HEK293T (cell line): ENCODE data around the gene MDK.

ENCODE experiments used
- ARNT ChIP-seq: fragments of 450-650 bp; IDR thresholded peaks from 2 replicates; pipeline ENCODE4 v1.6.1; 2017; ENCODE audit warnings: mild to moderate bottlenecking
- BHLHE40 ChIP-seq: fragments of 450-650 bp; IDR thresholded peaks from 2 replicates; pipeline ENCODE4 v1.6.1; 2016; ENCODE audit warnings: mild to moderate bottlenecking, moderate library complexity, borderline replicate concordance
- CTBP1 ChIP-seq: fragments of 450-650 bp; IDR thresholded peaks from 2 replicates; pipeline ENCODE4 v1.6.1; 2016; ENCODE audit warnings: borderline replicate concordance
- ELF4 ChIP-seq: fragments of 450-650 bp; IDR thresholded peaks from 2 replicates; pipeline ENCODE4 v1.6.1; 2017; ENCODE audit warnings: antibody characterized with exemption
- FOXK2 ChIP-seq: fragments of 450-650 bp; IDR thresholded peaks from 2 replicates; pipeline ENCODE4 v1.6.1; 2016; ENCODE audit warnings: mild to moderate bottlenecking
- FOXM1 ChIP-seq: fragments of 450-650 bp; IDR thresholded peaks from 2 replicates; pipeline ENCODE4 v1.6.1; 2017; ENCODE audit warnings: mild to moderate bottlenecking, borderline replicate concordance
- L3MBTL2 ChIP-seq: fragments of 450-650 bp; conservative IDR thresholded peaks from 2 replicates; pipeline ENCODE4 v1.6.1; 2016; ENCODE audit warnings: mild to moderate bottlenecking
- LEF1 ChIP-seq: fragments of 450-650 bp; IDR thresholded peaks from 2 replicates; pipeline ENCODE4 v1.6.1; 2017; ENCODE audit warnings: mild to moderate bottlenecking, borderline replicate concordance
- NFRKB ChIP-seq: fragments of 450-650 bp; IDR thresholded peaks from 2 replicates; pipeline ENCODE4 v1.6.1; 2016; ENCODE audit warnings: mild to moderate bottlenecking, moderate library complexity
- SP1 ChIP-seq: fragments of 450-650 bp; IDR thresholded peaks from 2 replicates; pipeline ENCODE4 v1.6.1; 2017
- SUZ12 ChIP-seq: fragments of 450-650 bp; IDR thresholded peaks from 2 replicates; pipeline ENCODE4 v1.6.1; 2016; ENCODE audit warnings: mild to moderate bottlenecking

- TF ChIP-seq NFRKB, result no peak
- TF ChIP-seq SP1, result no peak
- TF ChIP-seq FOXM1, result no peak
- no peak for TF ChIP-seq ARNT
- TF ChIP-seq LEF1, result no peak
- no peak for TF ChIP-seq FOXK2
- TF ChIP-seq CTBP1, result no peak
- TF ChIP-seq BHLHE40, result no peak
- TF ChIP-seq SUZ12, result no peak
- no peak for TF ChIP-seq ELF4
- no peak for TF ChIP-seq L3MBTL2
Measured at GRCh38 chr11:46343520-46343919, 37.9 kb upstream of the MDK start.
